ENCODE data around the gene HOXD8.

Gene HOXD8

GRCh38 chr2:176174382-176174823 is 44.9 kb downstream of the HOXD8 start:
- DNase-seq (ENCODE audit: low read depth), result no peak

GRCh38 chr2:176174824-176175708 is 45.6 kb downstream of the HOXD8 start:
- no peak for DNase-seq (ENCODE audit: low read depth)

- no peak for DNase-seq (ENCODE audit: low read depth)
These were observed 46.5 kb downstream of the HOXD8 start for GRCh38 chr2:176175709-176176607.

GRCh38 chr2:176177580-176178037 is 48.1 kb downstream of the HOXD8 start:
- no peak for DNase-seq (ENCODE audit: low read depth)

GRCh38 chr2:176178038-176178756 is 48.7 kb downstream of the HOXD8 start:
- DNase-seq (ENCODE audit: low read depth), result no peak

- DNase-seq (ENCODE audit: low read depth), result no peak
These were observed 49.3 kb downstream of the HOXD8 start for GRCh38 chr2:176178757-176179295.

- DNase-seq (ENCODE audit: low read depth), result no peak
These were observed 52.0 kb downstream of the HOXD8 start for GRCh38 chr2:176181551-176181950.
